ENCODE measurements around the gene PROC. TPM values are rescaled to one million over a fixed set of nuclear protein-coding genes. Genes with fewer than 3 reads are reported as not detected.

The PROC gene
- total RNA-seq, 2 donors from 2014 or later: not detected

DNA sequence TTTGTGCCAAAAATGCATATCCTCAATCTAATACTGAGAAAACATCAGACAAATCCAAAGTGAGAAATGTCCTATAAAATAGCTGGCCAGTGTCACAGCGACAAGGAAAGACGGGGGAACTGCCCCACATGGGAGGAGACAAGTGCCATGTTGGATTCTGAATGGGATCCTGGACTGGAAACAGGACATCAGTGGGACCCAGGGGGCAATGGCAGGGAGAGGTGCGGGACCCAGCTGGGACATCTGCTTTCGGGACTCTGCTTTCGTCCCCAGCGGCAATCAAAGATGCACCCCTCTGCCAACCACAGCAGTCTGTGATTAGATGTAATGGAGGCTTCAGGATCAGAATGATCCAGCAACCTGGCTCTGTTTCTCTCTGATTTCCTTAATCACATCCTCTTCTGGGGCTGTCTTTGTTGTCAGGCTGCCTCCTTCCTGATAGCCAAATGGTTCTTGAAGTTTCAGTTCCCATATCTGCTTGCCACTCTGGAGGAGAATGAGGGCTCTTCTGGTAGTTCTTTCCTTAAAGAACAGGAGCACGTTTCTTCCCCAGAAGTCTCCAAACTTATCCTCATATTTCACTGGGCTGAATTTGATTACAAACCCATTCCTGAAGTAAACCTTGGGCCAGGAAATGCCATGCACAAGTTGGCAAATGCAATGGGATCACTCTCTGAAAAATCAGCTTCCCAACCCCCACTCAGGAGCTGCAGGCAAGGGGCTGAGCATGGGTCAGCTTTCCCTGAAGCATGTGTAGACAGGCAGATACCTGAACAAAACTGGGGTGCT is 13.6 kb upstream of the PROC start:
- Histone ChIP-seq H3K9me3 (no peaks in the 10 kb centered on the region), H3K27me3 (no peaks in the 10 kb centered on the region), H3K27ac (no peak overlapping the region), H3K4me1 (peaks cover 0 to 38% of the 10 kb centered on the region in 2 donors), H3K4me3 (no peak overlapping the region), H3K36me3 (no peaks in the 10 kb centered on the region)
- peak; percentile 54 for DNase-seq (ENCODE audit: low spot score)
- TF ChIP-seq, protein P1, sequence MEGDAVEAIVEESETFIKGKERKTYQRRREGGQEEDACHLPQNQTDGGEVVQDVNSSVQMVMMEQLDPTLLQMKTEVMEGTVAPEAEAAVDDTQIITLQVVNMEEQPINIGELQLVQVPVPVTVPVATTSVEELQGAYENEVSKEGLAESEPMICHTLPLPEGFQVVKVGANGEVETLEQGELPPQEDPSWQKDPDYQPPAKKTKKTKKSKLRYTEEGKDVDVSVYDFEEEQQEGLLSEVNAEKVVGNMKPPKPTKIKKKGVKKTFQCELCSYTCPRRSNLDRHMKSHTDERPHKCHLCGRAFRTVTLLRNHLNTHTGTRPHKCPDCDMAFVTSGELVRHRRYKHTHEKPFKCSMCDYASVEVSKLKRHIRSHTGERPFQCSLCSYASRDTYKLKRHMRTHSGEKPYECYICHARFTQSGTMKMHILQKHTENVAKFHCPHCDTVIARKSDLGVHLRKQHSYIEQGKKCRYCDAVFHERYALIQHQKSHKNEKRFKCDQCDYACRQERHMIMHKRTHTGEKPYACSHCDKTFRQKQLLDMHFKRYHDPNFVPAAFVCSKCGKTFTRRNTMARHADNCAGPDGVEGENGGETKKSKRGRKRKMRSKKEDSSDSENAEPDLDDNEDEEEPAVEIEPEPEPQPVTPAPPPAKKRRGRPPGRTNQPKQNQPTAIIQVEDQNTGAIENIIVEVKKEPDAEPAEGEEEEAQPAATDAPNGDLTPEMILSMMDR (IDR thresholded peaks at IDR 0.05): no peak

DNA sequence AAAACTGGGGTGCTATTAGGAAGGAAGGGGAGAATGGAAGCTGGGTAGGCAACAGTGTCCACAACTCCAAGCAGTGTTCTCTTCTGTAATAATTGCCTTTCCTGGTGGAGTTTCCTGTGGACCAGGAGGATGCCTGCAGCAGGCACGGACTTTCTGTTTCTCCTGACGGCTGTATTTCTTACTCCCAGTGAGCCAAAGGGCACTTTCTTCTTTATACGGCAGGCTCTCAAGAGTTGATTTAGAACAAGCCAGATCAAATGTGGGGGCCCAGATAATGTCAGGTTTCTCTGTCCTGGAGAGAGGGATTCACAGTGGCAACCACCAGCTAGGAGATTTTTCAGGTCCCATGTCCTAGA is 13.0 kb upstream of the PROC start:
- peaks cover 0 to 41% of the 10 kb centered on the region in 2 donors for H3K4me1 ChIP-seq
- TF ChIP-seq, protein P1 (IDR thresholded peaks at IDR 0.05): no peak

DNA sequence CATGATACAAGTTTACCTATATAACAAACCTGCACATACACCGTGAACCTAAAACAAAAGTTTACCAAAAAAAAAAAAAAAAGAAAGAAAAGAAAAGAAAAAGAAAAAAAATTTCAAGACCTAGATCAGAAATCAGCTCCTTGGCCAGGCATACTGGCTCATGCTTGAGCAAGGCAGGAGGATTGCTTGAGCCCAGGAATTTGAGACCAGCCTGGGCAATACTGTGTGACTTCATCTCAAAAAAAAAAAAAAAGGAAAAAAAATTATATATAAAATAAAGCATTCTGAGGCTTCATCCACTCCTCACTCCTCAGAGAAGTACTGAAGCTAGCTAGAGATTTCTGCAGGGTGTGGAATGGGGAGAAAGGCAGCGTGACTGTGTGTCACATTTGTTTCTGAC is 11.8 kb upstream of the PROC start:
- peaks cover 0 to 43% of the 10 kb centered on the region in 2 donors for H3K4me1 ChIP-seq
- H3K27ac ChIP-seq: peak overlapping the region in 1 of 2 donors; percentile 94
- no peaks in the 10 kb centered on the region for H3K9me3 ChIP-seq
- DNase-seq (ENCODE audit: low spot score): peak; percentile 48
- H3K4me3 ChIP-seq: no peak overlapping the region
- H3K36me3 ChIP-seq: no peaks in the 10 kb centered on the region
- no peaks in the 10 kb centered on the region for H3K27me3 ChIP-seq
- TF ChIP-seq, protein P1 (IDR thresholded peaks at IDR 0.05): no peak

More for the DNA sequence above, 13.0 kb upstream of the PROC start:
- Histone ChIP-seq H3K36me3 (no peaks in the 10 kb centered on the region), H3K4me3 (no peak overlapping the region), H3K27ac (peak overlapping the region; percentile 26 to 56), H3K27me3 (no peaks in the 10 kb centered on the region), H3K9me3 (no peaks in the 10 kb centered on the region)
- DNase-seq (ENCODE audit: low spot score): peak; percentile 46

DNA sequence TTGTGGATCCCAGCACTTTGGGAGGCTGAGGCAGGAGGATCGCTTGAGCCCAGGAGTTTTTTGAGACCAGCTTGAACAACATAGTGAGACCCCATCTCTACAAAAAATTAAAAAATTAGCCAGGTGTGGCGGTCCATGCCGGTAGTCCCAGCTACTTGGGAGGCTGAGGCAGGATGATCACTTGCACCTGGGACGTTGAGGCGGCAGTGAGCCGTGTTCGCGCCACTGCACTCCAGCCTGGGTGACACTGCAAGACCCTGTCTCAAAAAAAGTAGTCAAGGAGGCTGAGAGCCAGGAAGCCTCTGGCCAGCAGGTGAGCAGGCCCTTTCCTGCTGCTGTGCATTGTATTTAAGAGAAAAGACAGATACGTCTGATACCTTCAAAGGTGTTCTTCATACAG is 11.1 kb upstream of the PROC start:
- DNase-seq (ENCODE audit: low spot score): no peak
- no peak overlapping the region for H3K4me3 ChIP-seq
- peak overlapping the region; percentile 85 to 94 for H3K27ac ChIP-seq
- no peaks in the 10 kb centered on the region for H3K9me3 ChIP-seq
- H3K4me1 ChIP-seq: peaks cover 0 to 46% of the 10 kb centered on the region in 2 donors
- H3K27me3 ChIP-seq: no peaks in the 10 kb centered on the region
- no peaks in the 10 kb centered on the region for H3K36me3 ChIP-seq
- TF ChIP-seq, protein P1 (IDR thresholded peaks at IDR 0.05): no peak

DNA sequence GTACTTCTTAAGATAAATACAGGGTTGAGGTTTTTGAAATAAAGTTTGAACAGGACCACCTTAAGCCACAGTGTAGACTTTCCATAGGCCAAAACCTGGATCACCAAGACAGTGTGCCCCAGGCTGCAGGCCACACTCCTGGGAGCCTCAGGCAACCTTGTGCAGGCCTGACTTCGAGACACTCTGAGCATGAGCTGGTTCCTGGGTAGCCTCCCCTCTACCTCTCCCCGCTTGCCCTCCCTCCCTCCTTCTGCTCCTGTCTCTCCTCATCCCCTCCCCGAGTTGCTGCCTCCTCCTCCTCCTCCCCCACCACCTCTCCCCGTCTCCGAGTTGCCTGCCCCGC is 10.6 kb upstream of the PROC start:
- H3K27me3 ChIP-seq: no peaks in the 10 kb centered on the region
- H3K4me1 ChIP-seq: peaks cover 0 to 46% of the 10 kb centered on the region in 2 donors
- TF ChIP-seq, protein P1 (IDR thresholded peaks at IDR 0.05): no peak
- peak overlapping the region; percentile 13 to 62 for H3K4me3 ChIP-seq
- no peaks in the 10 kb centered on the region for H3K9me3 ChIP-seq
- H3K27ac ChIP-seq: peak overlapping the region; percentile 85 to 94
- no peaks in the 10 kb centered on the region for H3K36me3 ChIP-seq
- DNase-seq (ENCODE audit: low spot score): no peak
